NCI-H82 (cell line): ENCODE results near the gene SSR1.
"Not testable (repeated sequence)": the region's sequence is repeated elsewhere in the genome, so short reads cannot be mapped to it uniquely, and the experiment has no call there.

Experiments
- DNase-seq: peaks from one replicate; lab custom pipeline; 2025; lab: John Stamatoyannopoulos, UW

The SSR1 gene

DNA sequence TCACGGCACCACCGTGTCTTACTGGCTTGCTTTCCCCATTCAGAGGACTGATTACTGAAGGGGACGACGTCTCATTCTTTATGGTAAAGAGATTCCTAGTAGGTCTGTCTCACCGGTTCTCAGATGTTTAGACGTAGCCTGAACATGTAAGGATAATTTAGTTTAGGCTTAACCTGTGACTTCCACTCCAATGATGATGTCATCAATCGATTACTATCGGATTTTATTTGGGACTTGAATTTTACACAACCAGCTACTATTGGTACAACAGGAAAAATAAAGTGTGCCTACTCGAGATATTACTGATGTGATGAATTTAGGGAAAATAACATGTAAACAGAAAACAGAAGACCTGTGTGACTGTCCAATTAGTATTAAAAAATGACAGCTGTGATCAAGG, 4.5 kb upstream of the SSR1 start:
- DNase-seq = no peak

DNA sequence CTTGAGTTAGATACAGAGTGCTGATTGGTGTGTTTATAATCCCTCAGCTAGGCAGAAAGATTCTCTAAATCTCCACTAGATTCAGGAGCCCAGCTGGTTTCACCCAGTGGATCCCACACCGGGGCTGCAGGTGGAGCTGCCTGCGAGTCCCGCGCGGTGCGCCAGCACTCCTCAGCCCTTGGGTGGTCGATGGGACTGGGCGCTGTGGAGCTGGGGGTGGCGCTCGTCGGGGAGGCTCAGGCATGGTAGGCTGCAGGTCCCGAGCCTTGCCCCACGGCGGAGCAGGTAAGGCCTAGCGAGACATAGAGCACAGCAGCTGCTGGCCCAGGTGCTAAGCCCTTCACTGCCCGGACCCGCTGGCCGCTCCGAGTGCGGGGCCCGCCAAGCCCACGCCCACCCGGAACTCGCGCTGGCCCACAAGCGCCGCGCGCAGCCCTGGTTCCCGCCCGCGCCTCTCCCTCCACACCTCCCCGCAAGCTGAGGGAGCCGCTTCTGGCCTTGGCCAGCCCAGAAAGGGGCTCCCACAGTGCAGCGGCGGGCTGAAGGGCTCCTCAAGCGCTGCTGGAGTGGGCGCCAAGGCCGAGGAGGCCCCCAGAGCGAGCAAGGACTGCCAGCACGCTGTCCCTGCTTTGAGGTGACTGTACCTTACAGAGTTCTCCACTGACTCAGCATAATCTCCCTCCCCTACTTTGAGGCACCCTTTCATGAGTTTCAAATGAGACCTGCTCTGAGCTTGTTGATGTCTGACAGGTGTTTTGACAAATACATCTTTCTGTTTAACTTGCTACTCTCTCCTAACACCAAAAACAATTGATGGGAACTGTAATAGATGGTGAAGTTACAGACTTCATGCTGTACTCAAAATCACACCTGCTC, 3.9 kb upstream of the SSR1 start:
- DNase-seq = no peak

- no peak for DNase-seq
Observed at GRCh38 chr6:7315948-7316365, 3.0 kb upstream of the SSR1 start.

GRCh38 chr6:7315087-7315947, 2.3 kb upstream of the SSR1 start:
- not testable (repeated sequence) for DNase-seq

DNA sequence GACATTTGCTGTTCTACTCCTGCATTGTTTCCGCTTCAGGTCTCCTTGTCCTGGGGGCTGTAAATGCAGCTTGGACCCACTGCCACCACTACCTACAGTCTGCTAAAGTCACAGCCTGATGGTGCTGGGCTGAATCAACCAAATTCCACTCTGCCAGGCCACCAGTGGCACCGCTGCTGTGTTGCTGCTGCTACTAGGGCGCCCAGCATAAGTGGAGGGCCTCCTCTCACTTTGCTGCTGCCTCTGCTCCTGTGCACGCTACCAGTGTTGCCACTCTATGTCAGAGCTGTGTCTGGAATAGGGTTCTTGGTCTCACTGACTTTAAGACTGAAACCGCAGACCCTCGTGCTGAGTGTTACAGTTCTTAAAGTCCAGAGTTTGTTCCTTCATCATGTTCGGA, 1.4 kb upstream of the SSR1 start:
- no peak for DNase-seq

- no peak for DNase-seq
Observed at GRCh38 chr6:7313505-7314165, 636 bp upstream of the SSR1 start.

DNA sequence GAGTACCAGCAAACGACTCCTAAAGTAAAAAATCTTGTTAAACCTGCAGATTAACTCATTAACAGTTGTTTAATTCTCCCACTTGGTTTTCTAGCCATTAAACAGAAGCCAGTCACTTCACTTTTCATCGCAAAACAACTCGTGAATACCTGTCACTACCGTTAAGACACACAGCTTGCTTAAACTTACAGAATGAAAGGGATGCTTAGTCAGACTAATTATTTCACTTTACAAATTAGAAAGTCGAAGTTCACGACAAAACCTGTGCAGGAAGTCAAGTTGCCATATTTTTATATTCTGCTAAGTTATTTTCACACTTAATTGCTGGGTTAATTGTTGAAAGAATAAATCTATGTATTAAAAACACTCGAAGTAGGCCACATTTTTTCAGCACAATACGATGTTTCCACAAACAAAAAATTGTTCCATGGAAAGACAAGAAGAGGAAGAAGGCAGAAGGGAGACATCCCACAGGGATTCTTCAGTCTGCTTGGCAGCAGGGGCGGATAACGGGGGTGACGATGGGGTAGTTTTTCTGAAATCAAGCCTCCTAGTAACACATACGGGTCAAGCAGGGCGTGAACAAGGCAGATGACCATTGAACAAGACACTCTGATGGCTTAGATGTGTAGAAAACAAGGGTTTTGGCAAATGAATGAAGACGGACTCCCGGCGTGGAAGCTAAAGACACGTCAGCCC, 933 bp downstream of the SSR1 start:
- DNase-seq = peak; percentile 53

GRCh38 chr6:7311176-7311575, 1.8 kb downstream of the SSR1 start:
- no peak for DNase-seq

DNA sequence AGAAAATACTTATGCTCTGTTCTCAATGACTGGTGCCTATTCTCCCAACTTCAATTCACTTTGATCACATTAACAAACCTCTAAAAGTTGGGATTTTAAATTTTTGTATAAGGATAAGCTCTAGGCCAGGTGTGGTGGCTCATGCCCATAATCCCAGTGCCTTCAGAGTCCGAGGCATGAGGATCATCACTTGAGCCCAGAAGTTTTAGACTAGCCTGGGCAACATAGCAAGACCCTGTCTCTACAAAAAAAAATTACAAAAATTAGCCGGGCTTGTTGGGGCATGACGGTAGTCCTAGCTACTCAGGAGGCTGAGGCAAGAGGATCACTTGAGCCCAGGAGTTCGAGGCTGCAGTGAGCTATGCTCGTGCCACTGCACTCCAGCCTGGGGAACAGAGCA, 3.9 kb downstream of the SSR1 start:
- no peak for DNase-seq

GRCh38 chr6:7307533-7307932, 5.5 kb downstream of the SSR1 start:
- DNase-seq = no peak

- DNase-seq = no peak
Observed at GRCh38 chr6:7304821-7305220, 8.2 kb downstream of the SSR1 start.

- no peak for DNase-seq
Observed at GRCh38 chr6:7301702-7302101, 11.3 kb downstream of the SSR1 start.

DNA sequence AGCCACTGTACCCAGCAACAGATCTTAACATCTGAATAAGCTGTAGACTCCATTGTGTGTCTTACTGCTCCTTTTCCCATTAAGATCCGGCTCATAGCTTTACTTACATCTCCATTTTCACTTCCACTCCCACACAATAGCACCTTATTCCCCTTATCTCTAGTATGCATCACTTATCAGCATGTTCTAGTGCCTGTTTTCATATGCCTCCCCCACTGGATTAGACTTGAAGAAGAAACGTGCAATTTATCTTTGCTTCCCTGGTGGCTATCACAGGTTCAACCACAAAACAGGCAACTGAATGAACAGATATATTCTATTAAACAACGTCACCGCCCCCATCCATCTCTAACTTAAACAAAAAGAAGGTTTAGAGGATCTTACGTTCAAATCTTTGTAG, 12.1 kb downstream of the SSR1 start:
- DNase-seq = no peak

DNA sequence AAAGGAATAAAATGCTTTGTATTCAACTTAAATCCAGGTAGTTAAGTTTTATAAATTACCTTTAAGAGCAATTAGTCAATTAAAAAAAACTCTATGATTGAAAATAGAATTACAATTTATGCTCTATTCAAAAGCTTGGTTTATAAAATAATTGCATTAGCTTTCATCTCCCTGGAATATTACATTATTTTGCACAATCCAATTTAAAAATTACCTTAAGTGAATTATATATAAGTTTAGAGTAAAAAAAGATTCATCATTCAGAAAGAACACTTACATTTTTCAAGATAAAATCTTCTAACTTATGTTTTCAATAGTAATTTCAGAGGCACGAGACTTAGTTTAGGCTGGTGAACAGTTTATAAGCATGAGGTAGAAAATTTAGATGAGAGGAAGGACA, 14.9 kb downstream of the SSR1 start:
- no peak for DNase-seq

GRCh38 chr6:7296602-7297001, 16.4 kb downstream of the SSR1 start:
- no peak for DNase-seq

- no peak for DNase-seq
Observed at GRCh38 chr6:7295916-7296315, 17.1 kb downstream of the SSR1 start.

DNA sequence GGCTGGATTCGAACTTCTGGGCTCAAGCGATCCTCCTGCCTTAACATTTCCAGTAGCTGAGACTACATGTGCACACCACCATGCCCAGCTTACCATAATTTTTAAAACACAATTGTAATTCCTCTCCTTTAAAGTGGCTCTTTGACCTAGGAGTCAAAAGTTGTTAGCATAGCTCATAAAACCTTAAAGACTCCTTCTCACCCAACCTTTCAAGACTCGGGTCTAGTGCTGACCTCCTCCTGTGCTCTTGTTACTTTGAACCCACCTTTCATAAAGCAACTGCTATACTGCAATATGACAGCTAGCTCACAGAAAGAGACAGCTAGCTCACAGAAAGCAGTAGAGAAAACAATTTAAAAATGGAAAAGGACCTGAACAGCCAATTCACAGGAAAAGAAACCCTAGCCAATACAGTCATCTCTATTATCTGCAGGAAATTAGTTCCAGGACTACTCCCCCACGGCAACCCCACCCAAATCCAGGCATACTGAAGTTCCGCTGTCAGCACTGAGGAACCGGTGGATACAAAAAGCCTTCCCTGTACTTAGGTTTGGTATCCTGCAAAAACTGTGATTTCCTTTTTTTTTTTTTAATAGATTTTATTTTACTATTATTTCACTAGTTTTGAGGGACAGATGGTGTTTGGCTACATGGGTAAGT, 20.3 kb downstream of the SSR1 start:
- DNase-seq = no peak

DNA sequence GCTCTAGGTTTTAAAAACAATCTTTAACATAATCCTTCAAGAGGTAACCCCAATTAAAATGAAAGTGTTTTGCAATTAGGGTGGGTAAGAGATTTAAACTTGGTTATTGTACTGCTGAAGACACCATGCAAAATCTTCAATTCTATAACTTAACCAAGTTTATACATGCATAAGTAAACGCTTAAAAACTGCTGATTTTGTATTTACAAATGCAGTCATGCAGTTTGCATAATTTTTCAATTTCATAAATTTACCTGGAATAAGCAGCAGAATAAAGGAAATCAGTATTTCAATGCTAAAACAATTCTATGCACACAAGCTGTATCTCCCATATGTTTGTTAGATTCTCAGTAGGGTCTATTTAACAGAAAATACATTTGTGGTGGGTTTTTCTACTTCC, 22.9 kb downstream of the SSR1 start:
- no peak for DNase-seq

DNA sequence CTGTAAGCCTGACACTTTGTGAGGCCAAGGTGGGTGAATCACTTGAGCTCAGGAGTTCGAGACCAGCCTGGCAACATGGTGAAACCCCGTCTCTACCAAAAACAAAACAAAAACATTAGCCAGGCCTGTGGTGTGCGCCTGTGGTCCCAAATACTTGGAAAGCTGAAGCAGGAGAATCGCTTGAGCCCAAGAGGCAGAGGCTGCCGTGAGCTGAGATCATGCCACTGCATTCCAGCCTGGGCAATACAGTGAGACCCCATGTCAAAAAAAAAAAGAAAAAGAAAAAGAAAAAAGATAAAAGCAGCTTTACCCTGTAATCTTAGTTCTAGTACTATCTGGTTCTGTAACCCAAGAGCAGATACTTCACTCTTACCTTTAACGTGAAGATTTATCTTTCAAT, 27.6 kb downstream of the SSR1 start:
- DNase-seq = no peak

GRCh38 chr6:7283676-7284075, 29.3 kb downstream of the SSR1 start:
- no peak for DNase-seq

GRCh38 chr6:7282097-7282906, 30.7 kb downstream of the SSR1 start:
- no peak for DNase-seq
